HG03521 (cell line): ENCODE measurements around the gene RING1.

Source experiments
- ATAC-seq: cut with Tn5 transposase; IDR thresholded peaks from one replicate; pipeline ENCODE4 v1.9.1; 2021; ENCODE audit warnings: mild to moderate bottlenecking, moderate library complexity; ENCODE audit not compliant: unreplicated experiment

RING1 gene

GRCh38 chr6:33171880-33172687 lies 36.2 kb upstream of the RING1 start:
- ATAC-seq = no peak

GRCh38 chr6:33172688-33173534 lies 35.4 kb upstream of the RING1 start:
- ATAC-seq = no peak

DNA sequence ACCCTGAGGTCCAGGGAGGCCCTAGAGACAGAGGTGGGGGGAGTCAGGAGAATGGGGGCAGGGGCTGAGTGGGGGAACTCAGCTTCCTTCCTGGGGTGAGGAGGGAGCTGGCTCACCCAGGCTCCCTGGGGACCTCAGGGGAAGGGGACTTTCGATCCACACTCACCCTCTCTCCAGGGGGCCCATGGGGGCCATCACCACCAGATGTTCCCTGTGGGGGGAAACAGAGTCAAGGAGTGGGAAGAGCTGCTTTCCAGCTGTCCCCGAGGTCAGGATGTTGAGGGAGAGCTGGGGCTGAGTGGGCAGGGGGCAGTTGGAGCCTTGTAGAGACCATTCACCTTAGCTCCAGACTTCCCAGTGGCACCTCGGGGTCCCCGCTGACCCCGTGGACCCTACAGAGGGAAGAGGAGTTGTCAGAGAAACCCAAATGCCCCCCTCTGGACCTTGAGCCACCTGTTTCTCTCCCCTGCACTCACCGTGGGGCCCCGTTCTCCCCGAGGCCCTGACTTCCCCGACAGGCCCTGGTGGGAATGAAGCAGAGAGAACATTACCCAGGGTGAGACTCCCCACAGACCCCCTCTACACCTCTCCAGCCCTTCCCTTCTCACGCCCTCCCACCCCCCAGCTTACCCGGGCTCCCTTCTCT lies 34.6 kb upstream of the RING1 start:
- ATAC-seq = no peak

DNA sequence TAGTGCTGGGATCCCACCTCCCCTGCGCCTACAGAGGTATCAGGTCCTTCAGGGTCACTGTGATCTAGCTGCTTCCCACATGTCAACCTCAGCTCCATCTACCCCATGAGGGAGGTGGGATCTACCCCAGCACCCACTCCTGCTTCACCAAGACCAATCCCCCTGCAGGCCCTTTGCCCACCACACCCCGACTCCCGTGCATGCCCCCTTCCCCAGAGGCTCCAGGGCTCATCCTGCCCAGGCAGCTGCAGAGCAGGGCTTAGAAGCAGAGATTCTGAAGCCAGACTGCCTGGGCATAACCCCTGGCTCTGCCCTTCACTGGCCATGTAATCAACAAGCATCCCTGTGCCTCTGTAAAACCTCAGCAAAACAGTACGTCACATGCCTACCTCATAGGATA lies 33.5 kb upstream of the RING1 start:
- ATAC-seq = no peak

DNA sequence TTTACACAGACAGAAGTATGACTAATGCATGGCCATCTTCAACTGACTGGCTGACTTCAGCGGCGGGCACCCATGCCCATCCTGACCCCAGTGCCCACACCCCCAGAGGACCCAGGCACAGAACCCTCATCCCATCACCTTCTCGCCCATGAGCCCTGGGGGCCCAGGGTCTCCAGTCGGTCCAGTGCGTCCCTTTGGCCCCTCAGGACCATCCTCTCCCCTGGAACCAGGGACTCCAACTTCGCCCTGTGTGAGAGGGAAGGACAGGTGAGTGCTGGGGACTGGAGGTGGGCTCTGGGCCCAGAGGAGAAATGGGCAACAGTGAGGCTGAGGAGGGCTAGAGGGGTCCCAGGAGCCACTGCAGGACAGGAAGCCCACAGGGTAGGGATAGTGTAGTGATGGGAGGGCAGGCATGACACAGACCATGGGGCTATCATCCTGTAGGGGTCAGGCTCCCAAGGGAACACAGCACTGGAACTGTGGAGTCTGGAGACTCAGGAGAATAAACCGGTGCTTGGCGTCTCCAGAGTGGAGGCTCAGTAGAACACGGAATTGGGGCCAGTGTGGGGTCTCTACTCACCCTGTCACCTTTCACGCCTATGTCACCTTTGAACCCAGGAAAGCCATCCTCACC lies 32.7 kb upstream of the RING1 start:
- no peak for ATAC-seq

DNA sequence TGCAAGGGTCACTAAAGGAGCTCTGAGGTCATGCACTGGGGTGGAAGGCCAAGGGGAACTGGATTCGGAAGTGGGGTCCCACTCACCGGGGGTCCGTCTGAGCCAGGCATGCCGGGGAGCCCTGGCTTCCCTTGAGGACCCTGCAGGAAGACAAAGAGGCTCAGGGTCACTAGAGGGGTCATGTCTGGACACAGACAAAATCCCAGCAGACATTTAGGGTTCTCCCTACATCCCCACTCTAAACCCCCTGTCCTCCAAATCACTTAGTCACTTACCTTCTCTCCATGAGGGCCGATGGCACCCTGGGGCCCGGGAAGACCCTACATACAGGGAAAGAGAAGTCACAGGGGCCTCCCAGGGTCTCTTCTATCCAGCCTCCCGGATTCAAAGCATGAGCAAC lies 31.4 kb upstream of the RING1 start:
- no peak for ATAC-seq

- ATAC-seq = no peak
Measured at GRCh38 chr6:33177552-33178446, 30.5 kb upstream of the RING1 start.

GRCh38 chr6:33178755-33179475 lies 29.4 kb upstream of the RING1 start:
- ATAC-seq = no peak

DNA sequence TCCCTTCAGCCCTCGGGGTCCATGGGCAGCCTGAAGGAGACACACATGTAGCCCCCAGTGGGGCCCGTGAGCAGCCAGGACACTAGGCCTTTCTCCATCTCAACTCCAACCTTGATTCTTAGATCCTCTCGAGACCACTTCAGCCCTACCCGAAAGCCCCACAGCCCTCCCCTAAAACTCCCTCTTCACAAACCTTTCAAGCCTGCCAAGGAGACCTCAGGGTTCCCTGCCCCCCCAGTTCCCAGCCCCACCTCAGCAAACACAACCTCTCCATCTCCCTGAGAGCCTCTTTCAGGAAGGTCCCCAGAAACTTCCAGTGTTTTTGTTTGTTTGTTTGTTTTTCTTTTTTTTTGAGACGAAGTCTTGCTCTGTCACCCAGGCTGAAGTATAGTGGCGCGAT lies 27.2 kb upstream of the RING1 start:
- ATAC-seq = no peak

GRCh38 chr6:33183071-33183683 lies 25.1 kb upstream of the RING1 start:
- no peak for ATAC-seq

GRCh38 chr6:33185190-33185589 lies 23.1 kb upstream of the RING1 start:
- no peak for ATAC-seq

- ATAC-seq = no peak
Measured at GRCh38 chr6:33185654-33186187, 22.6 kb upstream of the RING1 start.

GRCh38 chr6:33187809-33188208 lies 20.5 kb upstream of the RING1 start:
- ATAC-seq = no peak

GRCh38 chr6:33189164-33189563 lies 19.1 kb upstream of the RING1 start:
- ATAC-seq = no peak

DNA sequence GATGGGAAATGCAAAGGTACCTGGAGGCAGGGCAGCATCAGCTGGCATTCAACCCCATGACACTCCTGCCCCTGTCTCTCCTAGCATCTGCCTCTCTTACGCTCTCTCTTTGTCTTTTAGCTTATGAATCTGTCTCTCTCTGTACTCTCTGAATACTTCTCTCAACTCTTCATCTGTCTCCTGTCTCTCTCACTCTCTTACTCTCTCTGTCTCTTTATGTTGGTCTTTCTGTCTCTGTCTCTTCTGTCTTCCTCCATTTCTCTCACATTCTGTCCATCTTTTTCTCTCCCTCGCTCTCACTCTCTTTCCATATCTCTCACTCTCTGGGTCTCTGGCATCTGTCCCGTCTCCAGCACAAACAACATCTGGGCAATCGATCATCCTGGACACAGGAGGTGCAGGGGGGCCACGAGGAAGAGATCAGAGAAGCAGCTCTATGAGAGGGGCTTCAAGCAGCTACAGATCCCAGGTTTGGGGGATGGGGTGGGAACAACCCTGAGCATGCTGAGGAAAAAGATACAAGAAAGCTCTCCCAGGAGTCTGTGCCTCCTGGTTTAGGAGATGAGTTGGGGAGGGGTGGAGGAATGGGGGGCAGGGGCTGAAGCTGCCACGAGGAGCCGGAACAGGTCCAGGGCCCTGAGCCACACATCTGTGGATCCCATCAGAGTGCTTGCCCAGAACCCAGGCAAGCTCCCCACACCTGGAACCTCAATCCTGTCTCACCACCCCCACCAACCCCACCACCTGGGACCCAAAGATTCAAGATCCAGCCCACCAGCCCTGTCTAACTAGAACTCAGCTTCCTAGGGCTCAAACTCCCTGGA lies 18.5 kb upstream of the RING1 start:
- no peak for ATAC-seq

- no peak for ATAC-seq
Measured at GRCh38 chr6:33190504-33191107, 17.7 kb upstream of the RING1 start.

- ATAC-seq = no peak
Measured at GRCh38 chr6:33191383-33192104, 16.8 kb upstream of the RING1 start.
